ENCODE data around the gene KIAA1328.
"Not testable (repeated sequence)": the region's sequence is repeated elsewhere in the genome, so short reads cannot be mapped to it uniquely, and the experiment has no call there.

KIAA1328 gene

GRCh38 chr18:36828157-36828629, 734 bp upstream of the KIAA1328 start:
- peak in 1 of 2 experiments; percentile 27 for DNase-seq

- DNase-seq, result peak in 1 of 2 experiments; percentile 6
Measured at GRCh38 chr18:36829362-36830157, 633 bp downstream of the KIAA1328 start.

- DNase-seq, result no peak
Measured at GRCh38 chr18:36830158-36830495, 1.2 kb downstream of the KIAA1328 start.

GRCh38 chr18:36831139-36831538, 2.2 kb downstream of the KIAA1328 start:
- no peak for DNase-seq

GRCh38 chr18:36833120-36833519, 4.2 kb downstream of the KIAA1328 start:
- no peak for DNase-seq

- no peak for DNase-seq
Measured at GRCh38 chr18:36835927-36836326, 7.0 kb downstream of the KIAA1328 start.

- no peak for DNase-seq
Measured at GRCh38 chr18:36839835-36840234, 10.9 kb downstream of the KIAA1328 start.

GRCh38 chr18:36843199-36843598, 14.3 kb downstream of the KIAA1328 start:
- DNase-seq, result no peak

- DNase-seq, result no peak
Measured at GRCh38 chr18:36843784-36844183, 14.9 kb downstream of the KIAA1328 start.

- DNase-seq, result no peak
Measured at GRCh38 chr18:36848609-36849008, 19.7 kb downstream of the KIAA1328 start.

GRCh38 chr18:36849288-36850006, 20.5 kb downstream of the KIAA1328 start:
- no peak for DNase-seq

- DNase-seq, result no peak
Measured at GRCh38 chr18:36850527-36851201, 21.7 kb downstream of the KIAA1328 start.

- DNase-seq, result no peak
Measured at GRCh38 chr18:36851202-36851590, 22.3 kb downstream of the KIAA1328 start.

- DNase-seq, result no peak
Measured at GRCh38 chr18:36856815-36857214, 27.9 kb downstream of the KIAA1328 start.

GRCh38 chr18:36862182-36862581, 33.3 kb downstream of the KIAA1328 start:
- no peak for DNase-seq

- no peak for DNase-seq
Measured at GRCh38 chr18:36867056-36867455, 38.1 kb downstream of the KIAA1328 start.

- no peak for DNase-seq
Measured at GRCh38 chr18:36871801-36872200, 42.9 kb downstream of the KIAA1328 start.

GRCh38 chr18:36872329-36872728, 43.4 kb downstream of the KIAA1328 start:
- no peak for DNase-seq

GRCh38 chr18:36873826-36874225, 44.9 kb downstream of the KIAA1328 start:
- DNase-seq, result not testable (repeated sequence)

GRCh38 chr18:36879796-36880195, 50.9 kb downstream of the KIAA1328 start:
- DNase-seq, result not testable (repeated sequence)

GRCh38 chr18:36885981-36886380, 57.1 kb downstream of the KIAA1328 start:
- no peak for DNase-seq

GRCh38 chr18:36887114-36887513, 58.2 kb downstream of the KIAA1328 start:
- no peak for DNase-seq

- no peak for DNase-seq
Measured at GRCh38 chr18:36887864-36888263, 58.9 kb downstream of the KIAA1328 start.

GRCh38 chr18:36888778-36889177, 59.9 kb downstream of the KIAA1328 start:
- peak in 1 of 2 experiments; percentile 3 for DNase-seq
